ENCODE measurements around the gene NRG3.

- TF ChIP-seq CTCF (IDR thresholded peaks at IDR 0.05) (no peak), POLR2A (IDR thresholded peaks at IDR 0.05) (no peak), POLR2AphosphoS5 (IDR thresholded peaks at IDR 0.05) (no peak)
Observed at GRCh38 chr10:82191653-82192052, 316.7 kb downstream of the NRG3 start.

Data from prostate gland (tissue), 2 donors.